GM21515 (cell line): Measurements from ENCODE around the gene LRFN3.
"Not testable (repeated sequence)": the region's sequence is repeated elsewhere in the genome, so short reads cannot be mapped to it uniquely, and the experiment has no call there.

ENCODE experiments used
- ATAC-seq: cut with Tn5 transposase; IDR thresholded peaks from one replicate; pipeline ENCODE4 v1.9.1; 2021; ENCODE audit not compliant: unreplicated experiment

The LRFN3 gene

GRCh38 chr19:35935911-35936737 is at the start of gene LRFN3:
LRFN3 (plus strand) TSS chr19:35936374; CDS start chr19:35939426, 3,052 bp downstream.
- no peak for ATAC-seq

- no peak for ATAC-seq
These were observed 49.0 kb upstream of the LRFN3 start for GRCh38 chr19:35887197-35887596.

- ATAC-seq: no peak
These were observed 47.8 kb upstream of the LRFN3 start for GRCh38 chr19:35888398-35888797.

- ATAC-seq: no peak
These were observed 46.6 kb upstream of the LRFN3 start for GRCh38 chr19:35889370-35890112.

GRCh38 chr19:35890113-35890650 is 46.0 kb upstream of the LRFN3 start:
- ATAC-seq: no peak

- not testable (repeated sequence) for ATAC-seq
These were observed 44.4 kb upstream of the LRFN3 start for GRCh38 chr19:35891819-35892218.

GRCh38 chr19:35894342-35894741 is 41.8 kb upstream of the LRFN3 start:
- ATAC-seq: no peak

- ATAC-seq: no peak
These were observed 40.1 kb upstream of the LRFN3 start for GRCh38 chr19:35895911-35896642.

- no peak for ATAC-seq
These were observed 39.5 kb upstream of the LRFN3 start for GRCh38 chr19:35896643-35897040.

- ATAC-seq: no peak
These were observed 38.3 kb upstream of the LRFN3 start for GRCh38 chr19:35897706-35898451.

GRCh38 chr19:35898499-35898809 is 37.7 kb upstream of the LRFN3 start:
- ATAC-seq: no peak

- ATAC-seq: peak; percentile 37
These were observed 36.5 kb upstream of the LRFN3 start for GRCh38 chr19:35899547-35900214.

GRCh38 chr19:35901055-35901644 is 35.0 kb upstream of the LRFN3 start:
- ATAC-seq: no peak

- no peak for ATAC-seq
These were observed 34.1 kb upstream of the LRFN3 start, which contains the start of gene HCST for GRCh38 chr19:35901854-35902661. HCST (plus strand) TSS chr19:35902529; CDS start chr19:35902594, 65 bp downstream.

GRCh38 chr19:35902870-35903475 is 33.2 kb upstream of the LRFN3 start:
- no peak for ATAC-seq

- ATAC-seq: peak; percentile 44
These were observed 32.5 kb upstream of the LRFN3 start for GRCh38 chr19:35903550-35904179.

- no peak for ATAC-seq
These were observed 31.7 kb upstream of the LRFN3 start for GRCh38 chr19:35904311-35905068.
